ENCODE measurements around the gene KIF26B.

KIF26B gene

GRCh38 chr1:245172026-245172425, 17.2 kb downstream of the KIF26B start:
- no peak overlapping the region for H3K4me3 ChIP-seq (ENCODE audit: low read length)
- no peak for TF ChIP-seq CTCF (conservative IDR thresholded peaks at IDR 0.05; ENCODE audit: low read length)
- no peak for DNase-seq (ENCODE audit: low read depth)

GRCh38 chr1:245172829-245173228, 18.0 kb downstream of the KIF26B start:
- TF ChIP-seq CTCF (conservative IDR thresholded peaks at IDR 0.05; ENCODE audit: low read length): no peak
- no peak for DNase-seq (ENCODE audit: low read depth)
- no peak overlapping the region for H3K4me3 ChIP-seq (ENCODE audit: low read length)

- DNase-seq (ENCODE audit: low read depth): no peak
- no peak overlapping the region for H3K4me3 ChIP-seq (ENCODE audit: low read length)
- TF ChIP-seq CTCF (conservative IDR thresholded peaks at IDR 0.05; ENCODE audit: low read length): no peak
Observed at GRCh38 chr1:245173446-245174211, 18.8 kb downstream of the KIF26B start.

GRCh38 chr1:245177071-245177900, 22.5 kb downstream of the KIF26B start:
- TF ChIP-seq CTCF (conservative IDR thresholded peaks at IDR 0.05; ENCODE audit: low read length): no peak
- no peak overlapping the region for H3K4me3 ChIP-seq (ENCODE audit: low read length)
- no peak for DNase-seq (ENCODE audit: low read depth)

GRCh38 chr1:245179706-245180105, 24.9 kb downstream of the KIF26B start:
- no peak for TF ChIP-seq CTCF (conservative IDR thresholded peaks at IDR 0.05; ENCODE audit: low read length)
- no peak for DNase-seq (ENCODE audit: low read depth)
- H3K4me3 ChIP-seq (ENCODE audit: low read length): no peak overlapping the region

GRCh38 chr1:245180496-245181157, 25.8 kb downstream of the KIF26B start:
- TF ChIP-seq CTCF (conservative IDR thresholded peaks at IDR 0.05; ENCODE audit: low read length): no peak
- H3K4me3 ChIP-seq (ENCODE audit: low read length): no peak overlapping the region
- no peak for DNase-seq (ENCODE audit: low read depth)

Data from AG10803 (cell line).